H1 (cell line): ENCODE results near the gene DHRS3. TPM values are rescaled to one million over a fixed set of nuclear protein-coding genes. Genes with fewer than 3 reads are reported as not detected.

Experiments used
- CTCF ChIA-PET: fragments of 300-600 bp; sonication (Branson Sonifier 250); formaldehyde crosslinking; loops from one replicate; lab custom pipeline; 2021; ENCODE audit not compliant: partially characterized antibody; lab: Charles Lee
- POLR2A ChIA-PET: fragments of 300-600 bp; sonication (Branson Sonifier 250); formaldehyde crosslinking; loops from one replicate; lab custom pipeline; 2021; ENCODE audit warnings: inconsistent platforms; ENCODE audit not compliant: partially characterized antibody; lab: Charles Lee
- DNase-seq, 2 experiments: peaks; one replicate each; pipeline versions ENCODE4 v3.0.0 to v3.0.0-alpha.2; 2010 to 2022; ENCODE audit warnings: low spot score in 2 of 2, low read depth in 1 of 2, mixed read lengths in 1 of 2
- FAIRE-seq: peaks from 2 replicates; lab custom pipeline; 2011; peaks lifted over from hg19 to GRCh38; lab: Jason Lieb, UNC
- H2AFZ ChIP-seq: 2 replicates; pipeline ENCODE4 v1.8.1; 2012; ENCODE audit warnings: low read length, inconsistent platforms
- H2AK5ac ChIP-seq: 2 replicates; pipeline ENCODE4 v1.6.1; 2013; ENCODE audit warnings: low read depth, low read length
- H2BK120ac ChIP-seq: replicated peaks from 2 replicates; pipeline ENCODE3; 2013; ENCODE audit warnings: low read depth, low read length, inconsistent platforms
- H2BK12ac ChIP-seq: 2 replicates; pipeline ENCODE4 v1.6.1; 2013; ENCODE audit warnings: low read depth, low read length
- H2BK15ac ChIP-seq: 2 replicates; pipeline ENCODE4 v1.6.1; 2013; ENCODE audit warnings: low read length
- H2BK20ac ChIP-seq: 2 replicates; pipeline ENCODE4 v1.6.1; 2013; ENCODE audit warnings: low read length
- H2BK5ac ChIP-seq: 2 replicates; pipeline ENCODE4 v1.6.1; 2013; ENCODE audit warnings: low read depth, low read length
- H3K14ac ChIP-seq: 2 replicates; pipeline ENCODE4 v1.6.1; 2013; ENCODE audit warnings: inconsistent platforms; ENCODE audit not compliant: insufficient read length
- H3K18ac ChIP-seq: 2 replicates; pipeline ENCODE4 v1.6.1; 2013; ENCODE audit warnings: low read length; ENCODE audit errors: extremely low read depth
- H3K23ac ChIP-seq: 2 replicates; pipeline ENCODE4 v1.6.1; 2013; ENCODE audit warnings: inconsistent platforms; ENCODE audit not compliant: insufficient read length
- H3K23me2 ChIP-seq: 2 replicates; pipeline ENCODE4 v1.6.1; 2013; ENCODE audit warnings: low read depth, low read length
- H3K27ac ChIP-seq: 2 replicates; pipeline ENCODE4 v1.6.1; 2011; ENCODE audit warnings: low read depth, low read length, inconsistent platforms
- H3K27me3 ChIP-seq, 4 experiments: replicated peaks in 1 of 4; 1 replicate in 1 of 4; 2 replicates in 3 of 4; pipeline versions ENCODE4 v1.6.1 to v1.8.1; 2011 to 2013; ENCODE audit warnings: low read length in 3 of 4, mild to moderate bottlenecking in 3 of 4, inconsistent platforms in 2 of 4, mixed read lengths in 2 of 4, moderate library complexity in 1 of 4; ENCODE audit not compliant: control insufficient read depth in 3 of 4, insufficient read depth in 3 of 4; ENCODE audit errors: extremely low read depth in 1 of 4
- H3K36me3 ChIP-seq, 4 experiments: 2 replicates each; pipeline versions ENCODE4 v1.6.1 to v1.8.1; 2011 to 2013; ENCODE audit warnings: mild to moderate bottlenecking in 4 of 4, low read length in 3 of 4, moderate library complexity in 2 of 4, control low read depth in 1 of 4, inconsistent platforms in 1 of 4; ENCODE audit not compliant: insufficient read depth in 4 of 4, control insufficient read depth in 2 of 4
- H3K4ac ChIP-seq: replicated peaks from 2 replicates; pipeline ENCODE3; 2013; ENCODE audit warnings: low read length, low read depth, mixed read lengths, inconsistent platforms; ENCODE audit not compliant: insufficient read length
- H3K4me1 ChIP-seq, 4 experiments: replicated peaks in 1 of 4; 1 replicate in 1 of 4; 2 replicates in 3 of 4; pipeline versions ENCODE4 v1.6.1 to v1.8.1; 2011 to 2013; ENCODE audit warnings: low read length in 3 of 4, inconsistent platforms in 2 of 4, mixed read lengths in 1 of 4; ENCODE audit not compliant: insufficient read depth in 4 of 4, control insufficient read depth in 3 of 4
- H3K4me2 ChIP-seq, 2 experiments: 2 replicates each; pipeline versions ENCODE4 v1.6.1 to v1.8.1; 2011 to 2013; ENCODE audit warnings: low read depth in 2 of 2, low read length in 2 of 2, control low read depth in 1 of 2, inconsistent platforms in 1 of 2, mild to moderate bottlenecking in 1 of 2; ENCODE audit not compliant: insufficient read depth in 1 of 2
- H3K4me3 ChIP-seq, 4 experiments: fragments of 200-600, 300-600 bp in 1 of 4; sonication (generic), shearing (Covaris generic), sonication (Bioruptor Twin) in 1 of 4; 2 replicates each; pipeline versions ENCODE4 v1.5.1 to v1.8.1; 2011 to 2016; ENCODE audit warnings: low read length in 4 of 4, low read depth in 3 of 4, control low read depth in 2 of 4, inconsistent platforms in 2 of 4, mild to moderate bottlenecking in 2 of 4, mixed read lengths in 1 of 4, moderate library complexity in 1 of 4; ENCODE audit not compliant: insufficient read depth in 2 of 4; ENCODE audit errors: extremely low read depth in 1 of 4
- H3K56ac ChIP-seq: replicated peaks from 2 replicates; pipeline ENCODE3; 2013; ENCODE audit warnings: low read depth, mild to moderate bottlenecking, mixed read lengths, low read length, inconsistent platforms; ENCODE audit not compliant: insufficient read length
- H3K79me1 ChIP-seq: 2 replicates; pipeline ENCODE4 v1.6.1; 2013; ENCODE audit warnings: low read depth, low read length, control low read depth
- H3K79me2 ChIP-seq, 2 experiments: 2 replicates each; pipeline versions ENCODE4 v1.6.1 to v1.8.1; 2012 to 2013; ENCODE audit warnings: low read length in 2 of 2, mild to moderate bottlenecking in 2 of 2, inconsistent platforms in 1 of 2; ENCODE audit not compliant: insufficient read depth in 2 of 2, control insufficient read depth in 1 of 2
- H3K9ac ChIP-seq, 4 experiments: replicated peaks in 1 of 4; 1 replicate in 1 of 4; 2 replicates in 3 of 4; pipeline versions ENCODE4 v1.6.1 to v1.8.1; 2011 to 2013; ENCODE audit warnings: low read depth in 3 of 4, low read length in 3 of 4, control low read depth in 2 of 4, mild to moderate bottlenecking in 2 of 4, moderate library complexity in 2 of 4, inconsistent platforms in 1 of 4; ENCODE audit errors: extremely low read depth in 1 of 4
- H3K9me3 ChIP-seq, 2 experiments: 2 replicates each; pipeline versions ENCODE4 v1.6.1 to v1.8.1; 2012 to 2013; ENCODE audit warnings: mild to moderate bottlenecking in 2 of 2, moderate library complexity in 2 of 2, control low read depth in 1 of 2, inconsistent platforms in 1 of 2, low read depth in 1 of 2, low read length in 1 of 2, mixed read lengths in 1 of 2; ENCODE audit not compliant: insufficient read depth in 2 of 2
- H4K20me1 ChIP-seq, 2 experiments: replicated peaks in 1 of 2; 2 replicates each; pipeline versions ENCODE3 to v1.8.1; 2011 to 2013; ENCODE audit warnings: inconsistent platforms in 2 of 2, low read length in 2 of 2, mild to moderate bottlenecking in 1 of 2; ENCODE audit not compliant: insufficient read depth in 2 of 2, control insufficient read depth in 1 of 2
- H4K5ac ChIP-seq: 2 replicates; pipeline ENCODE4 v1.6.1; 2013; ENCODE audit warnings: low read length, low read depth, mixed read lengths, inconsistent platforms; ENCODE audit not compliant: insufficient read length
- H4K8ac ChIP-seq: 2 replicates; pipeline ENCODE4 v1.8.0; 2013; ENCODE audit warnings: mild to moderate bottlenecking, moderate library complexity, low read length, inconsistent platforms; ENCODE audit not compliant: insufficient read depth; ENCODE audit errors: extremely low read depth
- H4K91ac ChIP-seq: replicated peaks from 2 replicates; pipeline ENCODE3; 2013; ENCODE audit warnings: low read length, mixed read lengths, inconsistent platforms; ENCODE audit not compliant: insufficient read length
- CTBP2 ChIP-seq: IDR thresholded peaks from 2 replicates; pipeline ENCODE4 v1.7.0; 2011; ENCODE audit warnings: borderline replicate concordance, mild to moderate bottlenecking, moderate library complexity, mixed read lengths, low read length; ENCODE audit not compliant: insufficient read depth, insufficient read length
- CTCF ChIP-seq, 3 experiments: IDR thresholded peaks; 1 replicate in 2 of 3; 2 replicates in 1 of 3; pipeline versions ENCODE4 v1.5.1 to v1.6.1; 2011; ENCODE audit warnings: low read length in 3 of 3, mild to moderate bottlenecking in 3 of 3, inconsistent platforms in 2 of 3, low read depth in 1 of 3, moderate library complexity in 1 of 3; ENCODE audit not compliant: insufficient read depth in 1 of 3; ENCODE audit errors: control extremely low read depth in 1 of 3
- EP300 ChIP-seq, 2 experiments: IDR thresholded peaks; 1 replicate in 1 of 2; 2 replicates in 1 of 2; pipeline ENCODE4 v1.6.1; 2011 to 2012; ENCODE audit warnings: low read depth in 2 of 2, low read length in 2 of 2, mild to moderate bottlenecking in 2 of 2, borderline replicate concordance in 1 of 2, inconsistent platforms in 1 of 2, moderate library complexity in 1 of 2
- HDAC2 ChIP-seq, 2 experiments: fragments of 300-600 bp in 1 of 2; sonication (generic) in 1 of 2; IDR thresholded peaks; 2 replicates each; pipeline ENCODE4 v1.6.1; 2011 to 2012; ENCODE audit warnings: low read depth in 2 of 2, low read length in 2 of 2, mild to moderate bottlenecking in 2 of 2, moderate library complexity in 2 of 2, borderline replicate concordance in 1 of 2, inconsistent platforms in 1 of 2
- RNF2 ChIP-seq: fragments of 200-900, 300-1000 bp; sonication (generic); IDR thresholded peaks from 2 replicates; pipeline ENCODE4 v1.7.1; 2016; ENCODE audit warnings: borderline replicate concordance, low read depth, mild to moderate bottlenecking, antibody characterized with exemption, low read length; ENCODE audit not compliant: poor library complexity, severe bottlenecking; ENCODE audit errors: missing control alignments
- WGBS, 2 experiments: shearing (Covaris generic) in 1 of 2; methylation state at CpG; one replicate each; pipeline versions ENCODE4 v1.1.6 to v1.1.7; 2013 to 2015; ENCODE audit warnings: low lambda C conversion rate in 2 of 2, mixed read lengths in 2 of 2, inconsistent platforms in 1 of 2, low coverage in 1 of 2, missing lambda C conversion rate in 1 of 2; ENCODE audit not compliant: insufficient replicate concordance in 2 of 2, insufficient coverage in 1 of 2, insufficient read length in 1 of 2; ENCODE audit errors: extremely low coverage in 1 of 2, missing lambda C conversion rate in 1 of 2; 5-methylcytosine and 5-hydroxymethylcytosine counted together
- polyA plus RNA-seq, 7 experiments: library from polyadenylated mRNA; depleted of rRNA in 3 of 7; stranded (reverse) in 5 of 7; unstranded in 2 of 7; fragments of >200 nt in 5 of 7; fragments of 200-250 nt in 2 of 7; gene quantifications; 1 replicate in 5 of 7; 2 replicates in 1 of 7; 4 replicates in 1 of 7; pipeline versions ENCODE4 v1.2.1 to v1.2.3, GENCODE V29; 2011 to 2013; ENCODE audit warnings: missing spikeins in 2 of 7, mixed read lengths in 2 of 7
- total RNA-seq: library from RNA; stranded (reverse); fragmentation: NEBNext Ultra II Directional; extraction: Animal tissue kit (Norgen Biotek cat#: 25700); gene quantifications from 2 replicates; pipeline ENCODE4 v1.2.1, GENCODE V29; 2021

The DHRS3 gene
- total and polyA plus RNA-seq, 2 of the 8 experiments (the other 6 are each of a cell fraction or from before 2014, with no cell fraction given) = 32.5 to 36.4 TPM

DNA sequence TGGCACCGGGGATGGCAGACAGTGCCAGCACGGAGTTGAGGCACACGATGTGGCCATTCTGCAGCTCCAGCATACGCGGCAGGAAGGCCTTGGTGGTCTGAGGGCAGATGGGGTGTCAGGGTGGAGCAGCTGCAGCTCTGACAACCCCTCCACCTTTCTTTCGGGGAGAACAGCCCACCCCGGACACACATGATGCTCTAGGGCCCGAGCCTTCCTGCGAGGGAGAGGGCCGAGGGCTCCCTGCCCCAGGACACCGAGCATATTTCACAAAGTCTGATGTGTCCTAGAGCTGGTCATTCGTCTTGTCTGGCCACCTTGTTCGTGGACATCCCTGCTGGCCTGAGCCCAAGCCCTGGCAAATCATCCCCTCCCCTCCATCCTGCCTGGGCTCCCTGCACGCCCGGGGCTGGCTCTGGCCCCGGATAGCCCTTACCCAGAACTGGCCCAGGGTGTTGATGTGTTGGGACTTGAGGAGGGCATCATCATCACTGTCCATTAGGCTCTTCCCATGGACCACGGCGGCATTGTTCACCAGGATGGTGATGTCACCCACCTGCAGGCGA lies 39.1 kb downstream of the DHRS3 start:
- Histone ChIP-seq H3K56ac (no peak overlapping the region), H2BK20ac (no peak overlapping the region), H3K27ac (no peak overlapping the region), H3K23ac (no peak overlapping the region), H3K27me3 (no peaks in the 10 kb centered on the region), H4K91ac (no peak overlapping the region), H2AFZ (no peak overlapping the region), H2BK5ac (no peak overlapping the region; the same call in 1 of the 2 replicates), H4K20me1 (peaks cover 0 to 10% of the 10 kb centered on the region in 2 experiments), H3K79me1 (no peaks in the 10 kb centered on the region), H3K18ac (no peak overlapping the region), H3K23me2 (peaks cover 13% of the 10 kb centered on the region; the same call in 1 of the 2 replicates), H3K4ac (no peak overlapping the region), H4K5ac (no peak overlapping the region), H3K14ac (no peak overlapping the region), H2BK120ac (no peak overlapping the region), H4K8ac (no peak overlapping the region; the same call in 1 of the 2 replicates), H3K4me1 (no peaks in the 10 kb centered on the region), H3K9me3 (no peaks in the 10 kb centered on the region), H3K9ac (no peak overlapping the region), H3K4me2 (no peak overlapping the region), H3K36me3 (peaks cover 0 to 43% (median 13%) of the 10 kb centered on the region in 4 experiments; a peak in 6 of 8 replicates), H2BK15ac (no peak overlapping the region), H3K79me2 (no peaks in the 10 kb centered on the region; a peak in 2 of 4 replicates), H2BK12ac (no peak overlapping the region), H3K4me3 (no peak overlapping the region), H2AK5ac (no peak overlapping the region)
- TF ChIP-seq CTBP2 (no peak), CTCF (IDR thresholded peaks at IDR 0.05; ENCODE audit: control extremely low read depth in 1 of 3, insufficient read depth in 1 of 3, low read depth in 1 of 3, low read length in 3 of 3) (no peak), EP300 (IDR thresholded peaks at IDR 0.05; ENCODE audit: borderline replicate concordance in 1 of 2, low read depth in 2 of 2, low read length in 2 of 2) (no peak), HDAC2 (IDR thresholded peaks at IDR 0.05; ENCODE audit: borderline replicate concordance in 1 of 2, low read depth in 2 of 2, low read length in 2 of 2) (no peak), RNF2 (no peak)
- FAIRE-seq (no peak), DNase-seq (no peak)
- CTCF ChIA-PET = interaction anchor here (1.2 to 2.2 kb wide), 2 partner anchors 20 to 303 kb away, joined by 3 to 6 read pairs; no protein-coding TSS in a partner anchor
- POLR2A ChIA-PET = interaction anchor here (1.8 kb wide), 1 partner anchor 13 kb away, joined by 5 read pairs; no protein-coding TSS in a partner anchor
- WGBS, 2 experiments = 91% methylated on average over 19 of the region's 19 CpGs; no CpG with 5 or more reads in 1 of the 2 experiments
